A549 (cell line): ENCODE results near the gene CELF2. TPM values are rescaled to one million over a fixed set of nuclear protein-coding genes. Genes with fewer than 3 reads are reported as not detected.
A peak's percentile ranks its signal among the peaks of the same experiment; 100 is the strongest.

ENCODE experiments used
- ATAC-seq, 2 experiments: fragments of 200-7000 bp in 1 of 2; fragments of >200 bp in 1 of 2; cut with Nextera tagmentation in 1 of 2; cut with Tn5 transposase in 1 of 2; 3 replicates each; pipeline versions ENCODE4 v1.8.0 to v1.9.1; 2018 to 2020; ENCODE audit warnings: mild to moderate bottlenecking in 1 of 2, moderate library complexity in 1 of 2
- CTCF ChIA-PET: fragments of 300-600 bp; sonication (Branson Sonifier 250); formaldehyde crosslinking; extraction: SDS; loops from one replicate; lab custom pipeline; 2021; ENCODE audit warnings: antibody characterized with exemption, inconsistent platforms; lab: Yijun Ruan, JAX
- POLR2A ChIA-PET: fragments of 350-600 bp; formaldehyde crosslinking; extraction: SDS; loops from one replicate; lab custom pipeline; 2021; ENCODE audit warnings: antibody characterized with exemption, inconsistent platforms; lab: Yijun Ruan, JAX
- DNase-seq, 2 experiments: peaks; one replicate each; pipeline versions ENCODE4 v3.0.0 to v3.0.0-alpha.2; 2011 to 2016; ENCODE audit warnings: low read depth in 1 of 2, low spot score in 1 of 2
- FAIRE-seq: peaks from 2 replicates; lab custom pipeline; 2011; peaks lifted over from hg19 to GRCh38; lab: Jason Lieb, UNC
- H3K27ac ChIP-seq, 2 experiments: fragments of >200 bp; sonication (Bioruptor Twin); formaldehyde crosslinking; 3 replicates each; pipeline ENCODE4 v1.5.1; 2016 to 2017
- H3K4me1 ChIP-seq: fragments of >200 bp; sonication (Bioruptor Twin); formaldehyde crosslinking; 3 replicates; pipeline ENCODE4 v1.6.1; 2016
- H3K4me2 ChIP-seq: fragments of >200 bp; sonication (Bioruptor Twin); formaldehyde crosslinking; 3 replicates; pipeline ENCODE4 v1.6.1; 2016
- H3K4me3 ChIP-seq: fragments of >200 bp; sonication (Bioruptor Twin); formaldehyde crosslinking; 3 replicates; pipeline ENCODE4 v1.5.1; 2016
- H3K9me3 ChIP-seq: fragments of >200 bp; sonication (Bioruptor Twin); formaldehyde crosslinking; 3 replicates; pipeline ENCODE4 v1.6.1; 2016
- CBX2 ChIP-seq: fragments of 200-600 bp; sonication (generic); IDR thresholded peaks from 2 replicates; pipeline ENCODE4 v1.6.1; 2016; ENCODE audit warnings: low read depth, mild to moderate bottlenecking, borderline replicate concordance
- CHD2 ChIP-seq: fragments of 150-350 bp; IDR thresholded peaks from 2 replicates; pipeline ENCODE4 v1.6.1; 2014; ENCODE audit warnings: low read length; ENCODE audit not compliant: partially characterized antibody
- CHD4 ChIP-seq: fragments of 200-600 bp; sonication (generic); IDR thresholded peaks from 2 replicates; pipeline ENCODE4 v1.6.1; 2016; ENCODE audit warnings: antibody characterized with exemption, mild to moderate bottlenecking, borderline replicate concordance
- EHF ChIP-seq: fragments of 250-450 bp; sonication (Bioruptor Pico); IDR thresholded peaks from 2 replicates; pipeline ENCODE4 v1.5.0; 2020; ENCODE audit warnings: mild to moderate bottlenecking
- FOSB ChIP-seq: fragments of 250-450 bp; sonication (Bioruptor Pico); IDR thresholded peaks from 2 replicates; pipeline ENCODE4 v1.5.0; 2020; ENCODE audit warnings: mild to moderate bottlenecking, moderate library complexity
- FOSL2 ChIP-seq, 2 experiments: fragments of 450-650 bp in 1 of 2; fragments of >200 bp in 1 of 2; sonication (Bioruptor Twin) in 1 of 2; formaldehyde crosslinking; IDR thresholded peaks; 2 replicates each; pipeline versions ENCODE4 v1.5.0 to v1.6.1; 2016 to 2020; ENCODE audit warnings: mild to moderate bottlenecking in 1 of 2, moderate library complexity in 1 of 2
- HEYL ChIP-seq: fragments of 250-450 bp; sonication (Bioruptor Pico); IDR thresholded peaks from 2 replicates; pipeline ENCODE4 v1.8.0; 2021; ENCODE audit warnings: mild to moderate bottlenecking, moderate library complexity
- HOXB5 ChIP-seq: fragments of 250-450 bp; sonication (Bioruptor Pico); IDR thresholded peaks from 2 replicates; pipeline ENCODE4 v1.5.0; 2020; ENCODE audit warnings: mild to moderate bottlenecking, moderate library complexity
- MAZ ChIP-seq: fragments of 150-350 bp; IDR thresholded peaks from 2 replicates; pipeline ENCODE4 v1.6.1; 2014; ENCODE audit warnings: antibody characterized with exemption, low read depth, low read length, borderline replicate concordance
- RCOR1 ChIP-seq: fragments of 150-350 bp; IDR thresholded peaks from 2 replicates; pipeline ENCODE4 v1.6.1; 2014; ENCODE audit warnings: antibody characterized with exemption, low read length, low read depth
- RNF2 ChIP-seq: fragments of 200-600 bp; sonication (generic); IDR thresholded peaks from 2 replicates; pipeline ENCODE4 v1.6.1; 2016; ENCODE audit warnings: low read depth, mild to moderate bottlenecking, antibody characterized with exemption, moderate library complexity, borderline replicate concordance
- SMC3 ChIP-seq: fragments of >200 bp; sonication (Bioruptor Twin); formaldehyde crosslinking; IDR thresholded peaks from 3 replicates; pipeline ENCODE4 v1.6.1; 2018; ENCODE audit warnings: inconsistent platforms
- TFCP2L1 ChIP-seq: fragments of 250-450 bp; sonication (Bioruptor Pico); IDR thresholded peaks from 2 replicates; pipeline ENCODE4 v1.5.0; 2021; ENCODE audit warnings: mild to moderate bottlenecking
- TP53 ChIP-seq: fragments of 250-450 bp; sonication (Bioruptor Pico); IDR thresholded peaks from 2 replicates; pipeline ENCODE4 v1.5.0; 2021; ENCODE audit warnings: mild to moderate bottlenecking, moderate library complexity
- whole genome bisulfite sequencing: methylation state at CpG from one replicate; pipeline ENCODE4 v1.1.6; 2017; ENCODE audit errors: missing lambda C conversion rate; 5-methylcytosine and 5-hydroxymethylcytosine counted together
- polyA plus RNA-seq, 4 experiments: library from polyadenylated mRNA; depleted of rRNA in 3 of 4; stranded (reverse); fragments of >200 nt; fragmentation: RNase III in 1 of 4; extraction: RNeasy Plus Mini Kit Qiagen cat#74134 plus additional on column Dnase treatment in 1 of 4; gene quantifications; 2 replicates in 3 of 4; 3 replicates in 1 of 4; pipeline ENCODE4 v1.2.3, GENCODE V29; 2011 to 2017
- TF ChIP-seq, protein P1 (sequence below): fragments of 450-650 bp; IDR thresholded peaks from 2 replicates; pipeline ENCODE4 v1.6.1; 2014; ENCODE audit warnings: antibody characterized with exemption
- TF ChIP-seq, protein P2 (sequence below): fragments of 250-450 bp; sonication (Bioruptor Pico); IDR thresholded peaks from 2 replicates; pipeline ENCODE4 v1.5.0; 2021; ENCODE audit warnings: mild to moderate bottlenecking, moderate library complexity, borderline replicate concordance
- TF ChIP-seq, protein P3 (sequence below): fragments of >200 bp; sonication (Bioruptor Twin); formaldehyde crosslinking; IDR thresholded peaks from 3 replicates; pipeline ENCODE4 v1.6.1; 2016
- TF ChIP-seq, protein P4 (sequence below): IDR thresholded peaks from 2 replicates; pipeline ENCODE4 v1.6.1; 2012

CELF2 gene
- polyA plus RNA-seq, 2 of the 4 experiments (the other 2 are of a cell fraction): 0.01 to 0.03 TPM

DNA sequence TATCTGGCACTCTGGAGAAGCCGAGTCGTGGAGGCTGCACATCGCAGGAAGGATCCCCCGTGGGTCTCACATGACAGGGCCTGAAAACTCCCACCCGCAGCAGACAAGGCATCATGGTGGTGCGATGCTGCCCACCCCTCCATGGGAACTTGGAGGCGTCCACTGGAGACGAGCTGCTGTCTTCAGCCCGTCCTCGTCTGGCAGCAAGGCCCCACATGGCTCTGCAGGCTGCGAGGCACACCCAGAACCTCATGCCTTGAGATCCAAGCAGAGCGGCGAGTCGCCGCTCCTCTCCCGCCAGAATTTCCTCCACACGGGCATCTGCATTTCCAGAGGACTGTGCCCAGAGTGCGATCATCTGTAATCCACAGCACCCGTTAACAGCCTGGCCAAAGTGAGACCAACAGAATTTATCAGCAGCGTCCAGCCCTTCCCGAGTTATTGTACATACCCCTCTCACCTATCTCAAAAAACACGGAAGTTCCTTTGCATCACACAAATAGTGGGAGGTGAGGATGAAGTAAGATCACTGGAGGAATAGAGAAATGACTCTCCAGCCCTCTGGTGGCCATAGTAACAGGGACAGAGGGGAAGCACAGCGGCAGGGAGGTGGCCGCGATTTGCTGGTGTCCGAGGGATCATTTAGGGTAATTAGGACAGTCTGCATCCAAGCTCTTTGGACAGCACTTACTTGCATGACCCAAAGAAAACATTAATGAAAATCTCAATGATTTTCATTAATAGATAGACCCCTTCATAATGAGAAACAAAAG lies 301.3 kb downstream of the CELF2 start:
- Histone ChIP-seq H3K4me1 (no peaks in the 10 kb centered on the region), H3K27ac (no peak overlapping the region), H3K4me3 (no peak overlapping the region), H3K4me2 (no peak overlapping the region), H3K9me3 (no peaks in the 10 kb centered on the region)
- WGBS: 63% methylated on average over 21 of the region's 26 CpGs
- no peak for TF ChIP-seq CBX2
- no peak for TF ChIP-seq FOSB (CRISPR knock-in tag)
- TF ChIP-seq, protein P1, sequence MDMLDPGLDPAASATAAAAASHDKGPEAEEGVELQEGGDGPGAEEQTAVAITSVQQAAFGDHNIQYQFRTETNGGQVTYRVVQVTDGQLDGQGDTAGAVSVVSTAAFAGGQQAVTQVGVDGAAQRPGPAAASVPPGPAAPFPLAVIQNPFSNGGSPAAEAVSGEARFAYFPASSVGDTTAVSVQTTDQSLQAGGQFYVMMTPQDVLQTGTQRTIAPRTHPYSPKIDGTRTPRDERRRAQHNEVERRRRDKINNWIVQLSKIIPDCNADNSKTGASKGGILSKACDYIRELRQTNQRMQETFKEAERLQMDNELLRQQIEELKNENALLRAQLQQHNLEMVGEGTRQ: no peak
- DNase-seq (no peak), ATAC-seq (peak in 1 of 2 experiments; percentile 50; a peak in 2 of 6 replicates), FAIRE-seq (no peak)
- ChIA-PET POLR2A (interaction anchor here (0.6 kb wide), 1 partner anchor 382 kb away, joined by 4 read pairs; no protein-coding TSS in a partner anchor), CTCF (interaction anchor here (1.4 to 1.5 kb wide), 2 partner anchors 13 to 14 kb away, joined by 3 to 4 read pairs; no protein-coding TSS in a partner anchor)

DNA sequence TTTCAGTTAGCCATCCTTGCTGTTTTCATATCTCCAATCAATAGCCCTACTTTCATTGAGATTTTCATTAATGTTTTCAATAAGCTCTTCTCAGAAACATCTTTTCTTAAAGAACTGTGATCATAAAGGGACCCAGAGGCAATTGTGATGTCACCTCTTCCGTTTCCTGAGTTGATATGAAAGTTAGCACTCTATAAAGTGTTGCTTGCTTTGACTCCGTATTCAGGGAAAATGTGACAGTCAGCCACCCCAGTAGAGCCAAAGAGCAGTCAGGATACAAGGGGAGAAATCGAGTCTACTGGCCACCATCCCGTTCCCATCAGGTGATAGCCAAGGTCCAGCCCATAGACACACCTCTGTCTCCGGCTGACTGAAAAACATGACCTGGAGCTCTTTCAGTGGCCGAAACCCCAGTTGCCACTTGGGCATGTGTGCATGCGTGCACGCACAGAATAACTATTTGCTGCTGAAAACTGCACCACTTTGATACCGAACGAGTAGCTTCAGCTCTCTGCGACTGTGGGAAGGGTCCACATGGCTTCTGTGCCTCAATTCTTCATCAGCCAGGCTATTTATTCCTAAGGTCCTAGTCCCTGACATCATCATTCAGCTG lies 302.4 kb downstream of the CELF2 start:
- Histone ChIP-seq H3K4me2 (no peak overlapping the region), H3K27ac (no peak overlapping the region), H3K4me1 (no peaks in the 10 kb centered on the region), H3K4me3 (no peak overlapping the region), H3K9me3 (no peaks in the 10 kb centered on the region)
- no peak for ATAC-seq
- FAIRE-seq: no peak
- 37% methylated on average over 11 of the region's 11 CpGs for WGBS
- POLR2A ChIA-PET: no interaction called here
- TF ChIP-seq MAZ (no peak), RNF2 (no peak), TFCP2L1 (CRISPR knock-in tag) (no peak), HEYL (CRISPR knock-in tag) (no peak), CHD2 (no peak), CBX2 (no peak), SMC3 (no peak), EHF (no peak)
- TF ChIP-seq, protein P2, sequence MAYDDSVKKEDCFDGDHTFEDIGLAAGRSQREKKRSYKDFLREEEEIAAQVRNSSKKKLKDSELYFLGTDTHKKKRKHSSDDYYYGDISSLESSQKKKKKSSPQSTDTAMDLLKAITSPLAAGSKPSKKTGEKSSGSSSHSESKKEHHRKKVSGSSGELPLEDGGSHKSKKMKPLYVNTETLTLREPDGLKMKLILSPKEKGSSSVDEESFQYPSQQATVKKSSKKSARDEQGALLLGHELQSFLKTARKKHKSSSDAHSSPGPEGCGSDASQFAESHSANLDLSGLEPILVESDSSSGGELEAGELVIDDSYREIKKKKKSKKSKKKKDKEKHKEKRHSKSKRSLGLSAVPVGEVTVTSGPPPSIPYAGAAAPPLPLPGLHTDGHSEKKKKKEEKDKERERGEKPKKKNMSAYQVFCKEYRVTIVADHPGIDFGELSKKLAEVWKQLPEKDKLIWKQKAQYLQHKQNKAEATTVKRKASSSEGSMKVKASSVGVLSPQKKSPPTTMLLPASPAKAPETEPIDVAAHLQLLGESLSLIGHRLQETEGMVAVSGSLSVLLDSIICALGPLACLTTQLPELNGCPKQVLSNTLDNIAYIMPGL: no peak
- TF ChIP-seq, protein P3, sequence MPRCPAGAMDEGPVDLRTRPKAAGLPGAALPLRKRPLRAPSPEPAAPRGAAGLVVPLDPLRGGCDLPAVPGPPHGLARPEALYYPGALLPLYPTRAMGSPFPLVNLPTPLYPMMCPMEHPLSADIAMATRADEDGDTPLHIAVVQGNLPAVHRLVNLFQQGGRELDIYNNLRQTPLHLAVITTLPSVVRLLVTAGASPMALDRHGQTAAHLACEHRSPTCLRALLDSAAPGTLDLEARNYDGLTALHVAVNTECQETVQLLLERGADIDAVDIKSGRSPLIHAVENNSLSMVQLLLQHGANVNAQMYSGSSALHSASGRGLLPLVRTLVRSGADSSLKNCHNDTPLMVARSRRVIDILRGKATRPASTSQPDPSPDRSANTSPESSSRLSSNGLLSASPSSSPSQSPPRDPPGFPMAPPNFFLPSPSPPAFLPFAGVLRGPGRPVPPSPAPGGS: no peak
- TF ChIP-seq, protein P4, sequence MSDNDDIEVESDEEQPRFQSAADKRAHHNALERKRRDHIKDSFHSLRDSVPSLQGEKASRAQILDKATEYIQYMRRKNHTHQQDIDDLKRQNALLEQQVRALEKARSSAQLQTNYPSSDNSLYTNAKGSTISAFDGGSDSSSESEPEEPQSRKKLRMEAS: no peak
- CTCF ChIA-PET: interaction anchor here (1.4 kb wide), 1 partner anchor 15 kb away, joined by 3 read pairs; no protein-coding TSS in a partner anchor
- DNase-seq: no peak

DNA sequence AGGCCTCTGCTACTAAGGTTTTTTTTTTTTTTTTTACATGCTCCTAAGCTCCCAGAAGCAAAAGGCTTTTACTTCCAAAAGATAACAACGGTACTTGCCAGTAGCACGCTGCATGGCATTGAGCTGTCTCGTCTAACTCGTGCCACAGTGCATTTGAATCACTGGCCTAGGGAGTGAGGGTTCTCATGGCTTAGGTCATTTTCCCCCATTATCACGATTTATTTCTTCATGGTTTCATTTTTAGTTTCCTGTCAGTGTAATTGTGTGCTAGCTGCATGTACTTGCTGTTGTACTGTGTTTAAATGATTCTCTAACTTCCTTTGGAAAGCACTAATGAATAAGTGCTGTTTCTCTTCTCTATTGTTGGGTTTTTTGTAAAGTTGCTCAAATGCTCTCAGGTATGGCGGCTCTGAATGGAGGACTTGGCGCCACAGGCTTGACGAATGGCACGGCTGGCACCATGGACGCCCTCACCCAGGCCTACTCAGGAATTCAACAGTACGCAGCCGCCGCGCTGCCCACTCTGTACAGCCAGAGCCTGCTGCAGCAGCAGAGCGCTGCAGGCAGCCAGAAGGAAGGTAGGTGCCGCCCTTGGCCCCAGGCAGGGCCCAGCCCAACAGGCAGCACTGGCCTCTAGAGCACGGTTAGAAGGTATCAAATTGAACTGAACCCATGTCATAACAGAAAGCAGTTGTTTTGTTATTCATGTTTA lies 303.3 kb downstream of the CELF2 start:
- FAIRE-seq (no peak), DNase-seq (no peak), ATAC-seq (no peak)
- 61% methylated on average over 17 of the region's 17 CpGs for WGBS
- Histone ChIP-seq H3K9me3 (no peaks in the 10 kb centered on the region), H3K4me3 (no peak overlapping the region), H3K4me2 (no peak overlapping the region), H3K4me1 (no peaks in the 10 kb centered on the region), H3K27ac (no peak overlapping the region)
- CTCF ChIA-PET: no interaction called here
- POLR2A ChIA-PET: no interaction called here
- TF ChIP-seq HOXB5 (CRISPR knock-in tag) (no peak), RCOR1 (no peak), TP53 (CRISPR knock-in tag) (no peak), FOSL2 (IDR thresholded peaks at IDR 0.05) (no peak), FOSL2 (CRISPR knock-in tag; IDR thresholded peaks at IDR 0.05) (no peak), CHD4 (no peak)
